Measurements from ENCODE around the gene GOSR1. TPM values are rescaled to one million over a fixed set of nuclear protein-coding genes. Genes with fewer than 3 reads are reported as not detected.

GOSR1 gene
- total RNA-seq, 1 experiment from 2014 or later, result 43.7 TPM

GRCh38 chr17:30519707-30520106 lies 42.5 kb downstream of the GOSR1 start:
- Histone ChIP-seq H3K4me1 (replicated peaks; ENCODE audit: insufficient read depth) (no peaks in the 10 kb centered on the region), H3K4me2 (no peak overlapping the region), H3K4me3 (no peak overlapping the region), H3K79me2 (ENCODE audit: low read depth) (no peaks in the 10 kb centered on the region), H3K36me3 (ENCODE audit: low read depth) (peaks cover 9% of the 10 kb centered on the region), H3K27ac (no peak overlapping the region), H2AFZ (no peak overlapping the region), H3K9me2 (ENCODE audit: insufficient read depth) (no peaks in the 10 kb centered on the region), H4K20me1 (ENCODE audit: insufficient read depth) (no peaks in the 10 kb centered on the region), H3K27me3 (ENCODE audit: insufficient read depth, low read depth) (no peaks in the 10 kb centered on the region), H3F3A (ENCODE audit: insufficient read depth, low read depth) (peaks cover 5% of the 10 kb centered on the region), H3K9me3 (ENCODE audit: insufficient read depth, low read depth) (no peaks in the 10 kb centered on the region)
- BruUV-seq (replicated peaks), result no TSS peak
- TF ChIP-seq CTCF (conservative IDR thresholded peaks at IDR 0.05) (no peak), EZH2 (IDR thresholded peaks at IDR 0.05; ENCODE audit: low read depth) (no peak)
- ChIA-PET CTCF (no interaction called here), POLR2A (ENCODE audit: unreplicated experiment) (no interaction called here)
- intact Hi-C loops (cut with micrococcal nuclease; ENCODE audit: unreplicated experiment), result no loop called here
- DNase-seq, result no peak

GRCh38 chr17:30520436-30520835 lies 43.2 kb downstream of the GOSR1 start:
- Histone ChIP-seq H3K27me3 (ENCODE audit: insufficient read depth, low read depth) (no peaks in the 10 kb centered on the region), H3K36me3 (ENCODE audit: low read depth) (peaks cover 9% of the 10 kb centered on the region), H3K9me2 (ENCODE audit: insufficient read depth) (no peaks in the 10 kb centered on the region), H3K9me3 (ENCODE audit: insufficient read depth, low read depth) (no peaks in the 10 kb centered on the region), H3K4me3 (no peak overlapping the region), H3K27ac (no peak overlapping the region), H3K4me2 (no peak overlapping the region), H4K20me1 (ENCODE audit: insufficient read depth) (no peaks in the 10 kb centered on the region), H2AFZ (no peak overlapping the region), H3F3A (ENCODE audit: insufficient read depth, low read depth) (peaks cover 5% of the 10 kb centered on the region), H3K79me2 (ENCODE audit: low read depth) (no peaks in the 10 kb centered on the region), H3K4me1 (replicated peaks; ENCODE audit: insufficient read depth) (no peaks in the 10 kb centered on the region)
- no TSS peak for BruUV-seq (replicated peaks)
- intact Hi-C loops (cut with micrococcal nuclease; ENCODE audit: unreplicated experiment), result no loop called here
- POLR2A ChIA-PET (ENCODE audit: unreplicated experiment), result no interaction called here
- CTCF ChIA-PET, result no interaction called here
- no peak for DNase-seq
- no peak for TF ChIP-seq EZH2 (IDR thresholded peaks at IDR 0.05; ENCODE audit: low read depth)
- no peak for TF ChIP-seq CTCF (conservative IDR thresholded peaks at IDR 0.05)

- DNase-seq, result no peak
- BruUV-seq (replicated peaks), result no TSS peak
- Histone ChIP-seq H3K9me2 (ENCODE audit: insufficient read depth) (no peaks in the 10 kb centered on the region), H4K20me1 (ENCODE audit: insufficient read depth) (no peaks in the 10 kb centered on the region), H3K27me3 (ENCODE audit: insufficient read depth, low read depth) (no peaks in the 10 kb centered on the region), H3K4me2 (no peak overlapping the region), H3K4me3 (no peak overlapping the region), H3F3A (ENCODE audit: insufficient read depth, low read depth) (peaks cover 5% of the 10 kb centered on the region), H3K36me3 (ENCODE audit: low read depth) (peaks cover 9% of the 10 kb centered on the region), H3K27ac (no peak overlapping the region), H3K4me1 (replicated peaks; ENCODE audit: insufficient read depth) (no peaks in the 10 kb centered on the region), H2AFZ (no peak overlapping the region), H3K79me2 (ENCODE audit: low read depth) (no peaks in the 10 kb centered on the region), H3K9me3 (ENCODE audit: insufficient read depth, low read depth) (no peaks in the 10 kb centered on the region)
- POLR2A ChIA-PET (ENCODE audit: unreplicated experiment), result no interaction called here
- intact Hi-C loops (cut with micrococcal nuclease; ENCODE audit: unreplicated experiment), result no loop called here
- CTCF ChIA-PET, result no interaction called here
- no peak for TF ChIP-seq EZH2 (IDR thresholded peaks at IDR 0.05; ENCODE audit: low read depth)
- TF ChIP-seq CTCF (conservative IDR thresholded peaks at IDR 0.05), result no peak
These were observed 43.7 kb downstream of the GOSR1 start for GRCh38 chr17:30520882-30521281.
